Measurements from ENCODE around the gene SCLT1.

SCLT1 gene

GRCh38 chr4:128840711-128841318 is 252.5 kb downstream of the SCLT1 start:
- DNase-seq (no peak), ATAC-seq (no peak)
- peaks cover 39% of the 10 kb centered on the region for H3K4me1 Mint-ChIP-seq
- H3K27ac Mint-ChIP-seq = peak overlapping the region; percentile 1
- H3K9me3 Mint-ChIP-seq = no peaks in the 10 kb centered on the region
- H3K27me3 Mint-ChIP-seq = no peaks in the 10 kb centered on the region
- peaks cover 30% of the 10 kb centered on the region for H3K36me3 Mint-ChIP-seq (ENCODE audit: low read depth)
- H3K4me3 Mint-ChIP-seq = no peak overlapping the region

GRCh38 chr4:128837679-128838078 is 255.7 kb downstream of the SCLT1 start:
- Mint-ChIP-seq H3K27me3 (no peaks in the 10 kb centered on the region), H3K4me3 (no peak overlapping the region), H3K36me3 (ENCODE audit: low read depth) (peaks cover 18% of the 10 kb centered on the region), H3K27ac (peak overlapping the region; percentile 32), H3K9me3 (no peaks in the 10 kb centered on the region), H3K4me1 (peaks cover 41% of the 10 kb centered on the region)
- no peak for ATAC-seq
- no peak for DNase-seq

- no peaks in the 10 kb centered on the region for H3K27me3 Mint-ChIP-seq
- H3K4me1 Mint-ChIP-seq = peaks cover 41% of the 10 kb centered on the region
- H3K27ac Mint-ChIP-seq = no peak overlapping the region
- DNase-seq (no peak), ATAC-seq (no peak)
- no peaks in the 10 kb centered on the region for H3K9me3 Mint-ChIP-seq
- peaks cover 18% of the 10 kb centered on the region for H3K36me3 Mint-ChIP-seq (ENCODE audit: low read depth)
- no peak overlapping the region for H3K4me3 Mint-ChIP-seq
Measured at GRCh38 chr4:128837198-128837597, 256.1 kb downstream of the SCLT1 start.

- peaks cover 43% of the 10 kb centered on the region for H3K4me1 Mint-ChIP-seq
- no peak overlapping the region for H3K27ac Mint-ChIP-seq
- no peak overlapping the region for H3K4me3 Mint-ChIP-seq
- ATAC-seq (no peak), DNase-seq (no peak)
- H3K9me3 Mint-ChIP-seq = no peaks in the 10 kb centered on the region
- no peaks in the 10 kb centered on the region for H3K27me3 Mint-ChIP-seq
- H3K36me3 Mint-ChIP-seq (ENCODE audit: low read depth) = peaks cover 17% of the 10 kb centered on the region
Measured at GRCh38 chr4:128835498-128836222, 257.7 kb downstream of the SCLT1 start.

All from activated naive CD8-positive, alpha-beta T cell treated with anti-CD3 and anti-CD28 coated beads, Interleukin-2, amount 50 U/mL, for 24 hours (primary cell).